Measurements from ENCODE around the gene SPOCK1.

Gene SPOCK1

GRCh38 chr5:137071526-137071925 is 427.6 kb downstream of the SPOCK1 start:
- no peak for DNase-seq (ENCODE audit: low read depth)

- no peak for DNase-seq (ENCODE audit: low read depth)
Observed at GRCh38 chr5:137070521-137070920, 428.6 kb downstream of the SPOCK1 start.

DNA sequence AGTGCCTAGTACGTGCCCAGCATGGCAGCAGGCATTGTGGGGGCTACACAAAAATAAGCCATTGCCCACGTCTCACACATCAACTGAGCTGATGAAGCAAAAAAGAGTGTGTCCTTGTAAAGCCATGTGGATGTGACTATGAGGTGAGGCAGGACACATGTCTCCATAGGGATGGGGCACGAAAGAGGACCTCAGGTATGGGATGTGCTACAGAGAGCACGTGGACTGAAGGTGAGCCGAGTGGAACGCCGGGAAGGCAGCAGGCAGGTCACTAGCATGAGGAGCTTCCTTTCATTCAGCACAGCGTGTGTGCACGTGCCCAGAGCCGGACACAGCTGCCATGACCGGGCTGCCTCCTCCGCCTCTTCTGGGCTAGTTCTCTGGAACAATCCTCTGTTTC is 429.8 kb downstream of the SPOCK1 start:
- DNase-seq (ENCODE audit: low read depth): no peak

DNA sequence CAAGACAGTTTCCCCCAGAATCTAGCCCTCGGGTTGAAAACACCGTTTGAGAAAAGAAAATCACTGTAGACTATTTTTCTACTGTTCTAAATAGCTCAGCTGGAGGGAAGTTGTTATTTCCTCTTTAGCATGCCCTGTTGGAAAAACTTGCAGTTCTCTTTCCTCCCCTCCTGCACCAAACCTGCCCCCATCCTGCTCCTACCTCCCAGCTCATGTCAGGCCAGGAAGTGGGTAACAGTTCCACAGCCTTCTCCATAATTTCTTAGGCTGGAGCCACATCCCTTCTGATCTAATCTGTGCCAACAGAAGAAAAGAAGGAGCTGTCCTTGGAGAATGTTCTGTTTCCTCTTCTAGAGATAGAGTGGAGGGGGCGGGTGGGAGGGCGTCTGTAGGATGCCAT is 437.7 kb downstream of the SPOCK1 start:
- DNase-seq (ENCODE audit: low read depth): no peak

- DNase-seq (ENCODE audit: low read depth): no peak
Observed at GRCh38 chr5:137058089-137058488, 441.0 kb downstream of the SPOCK1 start.

GRCh38 chr5:137056676-137057075 is 442.4 kb downstream of the SPOCK1 start:
- no peak for DNase-seq (ENCODE audit: low read depth)

- no peak for DNase-seq (ENCODE audit: low read depth)
Observed at GRCh38 chr5:137055271-137055872, 443.8 kb downstream of the SPOCK1 start.

GRCh38 chr5:137054792-137055191 is 444.3 kb downstream of the SPOCK1 start:
- DNase-seq (ENCODE audit: low read depth): no peak

- no peak for DNase-seq (ENCODE audit: low read depth)
Observed at GRCh38 chr5:137054335-137054734, 444.8 kb downstream of the SPOCK1 start.

- DNase-seq (ENCODE audit: low read depth): no peak
Observed at GRCh38 chr5:137051161-137051560, 448.0 kb downstream of the SPOCK1 start.

GRCh38 chr5:137040641-137041340 is 458.3 kb downstream of the SPOCK1 start:
- no peak for DNase-seq (ENCODE audit: low read depth)

- no peak for DNase-seq (ENCODE audit: low read depth)
Observed at GRCh38 chr5:137040024-137040423, 459.1 kb downstream of the SPOCK1 start.

GRCh38 chr5:137037848-137038247 is 461.3 kb downstream of the SPOCK1 start:
- DNase-seq (ENCODE audit: low read depth): no peak

- no peak for DNase-seq (ENCODE audit: low read depth)
Observed at GRCh38 chr5:137036640-137037039, 462.5 kb downstream of the SPOCK1 start.

- DNase-seq (ENCODE audit: low read depth): no peak
Observed at GRCh38 chr5:137035480-137035878, 463.6 kb downstream of the SPOCK1 start.

GRCh38 chr5:137034764-137035479 is 464.2 kb downstream of the SPOCK1 start:
- DNase-seq (ENCODE audit: low read depth): no peak

- DNase-seq (ENCODE audit: low read depth): no peak
Observed at GRCh38 chr5:137034213-137034612, 464.9 kb downstream of the SPOCK1 start.

DNA sequence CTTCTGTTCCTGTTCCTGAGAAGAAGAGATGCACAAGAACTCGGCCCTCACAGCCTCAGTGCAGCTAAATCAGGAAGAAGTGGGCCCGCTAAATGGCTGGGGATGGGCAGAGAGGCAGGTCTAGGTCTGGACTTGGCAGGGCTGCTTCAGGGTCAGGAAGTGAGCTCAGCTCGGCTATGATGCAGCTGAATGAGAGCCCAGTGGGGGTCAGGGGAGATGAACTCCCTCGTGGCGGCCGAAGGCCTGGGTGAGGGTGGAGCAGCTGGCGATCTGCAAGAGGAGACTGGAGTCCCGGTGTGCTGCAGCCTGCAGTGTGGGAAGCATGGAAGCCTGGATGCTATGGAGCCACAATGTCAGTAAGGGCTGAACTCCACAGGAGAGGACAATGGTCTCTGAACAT is 466.2 kb downstream of the SPOCK1 start:
- no peak for DNase-seq (ENCODE audit: low read depth)

GRCh38 chr5:137027758-137028157 is 471.4 kb downstream of the SPOCK1 start:
- DNase-seq (ENCODE audit: low read depth): no peak

DNA sequence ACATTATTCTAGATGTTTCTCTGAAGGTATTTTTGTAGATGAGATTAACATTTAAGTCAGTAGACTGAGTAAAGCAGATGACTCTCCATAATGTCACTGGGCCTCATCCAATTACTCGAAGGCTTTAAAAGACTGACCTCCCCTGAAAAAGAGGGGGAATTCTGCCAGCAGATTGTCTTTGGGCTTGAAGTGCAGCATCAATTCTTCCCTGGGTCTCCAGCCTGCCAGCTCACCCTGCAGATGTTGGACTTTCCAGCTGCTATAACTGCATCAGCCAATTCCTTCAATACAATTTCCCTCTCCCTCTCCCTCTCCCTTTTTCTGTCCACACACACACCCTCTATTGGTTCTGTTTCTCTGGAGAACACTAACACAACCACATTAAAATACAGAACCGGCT is 472.8 kb downstream of the SPOCK1 start:
- DNase-seq (ENCODE audit: low read depth): no peak

- no peak for DNase-seq (ENCODE audit: low read depth)
Observed at GRCh38 chr5:137024044-137024443, 475.1 kb downstream of the SPOCK1 start.

DNA sequence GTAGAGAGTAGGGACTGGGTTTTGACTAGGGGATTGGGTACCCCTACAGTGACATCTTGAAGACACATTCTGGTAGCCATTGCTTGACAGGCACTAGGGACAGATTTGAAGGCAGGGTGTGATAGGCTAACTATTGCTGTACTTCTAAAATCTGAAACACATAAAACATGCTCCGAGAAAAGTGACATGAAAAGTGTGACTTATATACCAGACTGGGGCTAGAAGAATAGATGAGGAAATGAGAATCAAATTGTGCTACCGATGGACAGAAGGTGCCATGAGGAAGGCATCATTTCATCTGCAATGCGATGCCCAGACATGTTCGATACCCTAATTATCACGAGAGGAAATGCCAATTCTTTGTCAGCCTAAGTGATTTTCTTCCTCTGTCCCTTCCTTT is 475.8 kb downstream of the SPOCK1 start:
- no peak for DNase-seq (ENCODE audit: low read depth)

DNA sequence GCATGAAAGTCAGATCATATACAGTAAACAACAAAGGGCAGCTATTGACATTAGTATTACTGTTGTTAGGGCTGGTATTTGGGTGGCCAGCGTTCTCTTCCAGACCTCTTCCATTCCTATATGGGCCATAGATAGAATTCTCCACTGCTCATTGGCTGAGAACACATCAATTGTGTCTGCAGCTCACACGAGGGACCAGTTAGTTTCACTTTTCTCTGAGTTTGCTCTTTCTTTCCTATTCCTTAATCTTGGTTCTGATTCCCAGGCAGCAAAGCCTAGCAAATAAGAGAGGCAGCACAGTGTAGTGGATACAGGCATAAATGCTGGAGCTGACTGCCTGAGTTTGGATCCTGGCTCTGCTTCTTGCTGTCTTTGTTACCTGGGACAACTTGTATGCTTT is 476.4 kb downstream of the SPOCK1 start:
- no peak for DNase-seq (ENCODE audit: low read depth)

Measured in activated T-helper 9 cell treated with anti-CD3 and anti-CD28 coated beads, Interleukin-2, amount 50 U/mL, for 16 hours (primary cell).